A549 (cell line): ENCODE results near the gene PNPO. TPM values are rescaled to one million over a fixed set of nuclear protein-coding genes. Genes with fewer than 3 reads are reported as not detected.

Experiments used
- ATAC-seq, 2 experiments: fragments of 200-7000 bp in 1 of 2; fragments of >200 bp in 1 of 2; cut with Nextera tagmentation in 1 of 2; cut with Tn5 transposase in 1 of 2; 3 replicates each; pipeline versions ENCODE4 v1.8.0 to v1.9.1; 2018 to 2020; ENCODE audit warnings: mild to moderate bottlenecking in 1 of 2, moderate library complexity in 1 of 2
- CTCF ChIA-PET: fragments of 300-600 bp; sonication (Branson Sonifier 250); formaldehyde crosslinking; extraction: SDS; loops from one replicate; lab custom pipeline; 2021; ENCODE audit warnings: antibody characterized with exemption, inconsistent platforms; lab: Yijun Ruan, JAX
- POLR2A ChIA-PET: fragments of 350-600 bp; formaldehyde crosslinking; extraction: SDS; loops from one replicate; lab custom pipeline; 2021; ENCODE audit warnings: antibody characterized with exemption, inconsistent platforms; lab: Yijun Ruan, JAX
- DNase-seq, 2 experiments: peaks; one replicate each; pipeline versions ENCODE4 v3.0.0 to v3.0.0-alpha.2; 2011 to 2016; ENCODE audit warnings: low read depth in 1 of 2, low spot score in 1 of 2
- FAIRE-seq: peaks from 2 replicates; lab custom pipeline; 2011; peaks lifted over from hg19 to GRCh38; lab: Jason Lieb, UNC
- H3K27ac ChIP-seq, 2 experiments: fragments of >200 bp; sonication (Bioruptor Twin); formaldehyde crosslinking; 3 replicates each; pipeline ENCODE4 v1.5.1; 2016 to 2017
- H3K4me1 ChIP-seq: fragments of >200 bp; sonication (Bioruptor Twin); formaldehyde crosslinking; 3 replicates; pipeline ENCODE4 v1.6.1; 2016
- H3K4me2 ChIP-seq: fragments of >200 bp; sonication (Bioruptor Twin); formaldehyde crosslinking; 3 replicates; pipeline ENCODE4 v1.6.1; 2016
- H3K4me3 ChIP-seq: fragments of >200 bp; sonication (Bioruptor Twin); formaldehyde crosslinking; 3 replicates; pipeline ENCODE4 v1.5.1; 2016
- H3K9me3 ChIP-seq: fragments of >200 bp; sonication (Bioruptor Twin); formaldehyde crosslinking; 3 replicates; pipeline ENCODE4 v1.6.1; 2016
- BHLHE40 ChIP-seq: IDR thresholded peaks from 2 replicates; pipeline ENCODE4 v1.6.1; 2012; ENCODE audit warnings: low read depth, low read length, inconsistent platforms
- CHD2 ChIP-seq: fragments of 150-350 bp; IDR thresholded peaks from 2 replicates; pipeline ENCODE4 v1.6.1; 2014; ENCODE audit warnings: low read length; ENCODE audit not compliant: partially characterized antibody
- CTCF ChIP-seq: fragments of >200 bp; sonication (Bioruptor Twin); formaldehyde crosslinking; IDR thresholded peaks from 3 replicates; pipeline ENCODE4 v1.5.1; 2016
- FOSB ChIP-seq: fragments of 250-450 bp; sonication (Bioruptor Pico); IDR thresholded peaks from 2 replicates; pipeline ENCODE4 v1.5.0; 2020; ENCODE audit warnings: mild to moderate bottlenecking, moderate library complexity
- FOSL2 ChIP-seq, 2 experiments: fragments of 450-650 bp in 1 of 2; fragments of >200 bp in 1 of 2; sonication (Bioruptor Twin) in 1 of 2; formaldehyde crosslinking; IDR thresholded peaks; 2 replicates each; pipeline versions ENCODE4 v1.5.0 to v1.6.1; 2016 to 2020; ENCODE audit warnings: mild to moderate bottlenecking in 1 of 2, moderate library complexity in 1 of 2
- HOXB5 ChIP-seq: fragments of 250-450 bp; sonication (Bioruptor Pico); IDR thresholded peaks from 2 replicates; pipeline ENCODE4 v1.5.0; 2020; ENCODE audit warnings: mild to moderate bottlenecking, moderate library complexity
- JUNB ChIP-seq: fragments of >200 bp; sonication (Bioruptor Twin); formaldehyde crosslinking; IDR thresholded peaks from 2 replicates; pipeline ENCODE4 v1.6.1; 2016
- KDM1A ChIP-seq: fragments of 200-600 bp; sonication (generic); IDR thresholded peaks from 2 replicates; pipeline ENCODE4 v1.6.1; 2016; ENCODE audit warnings: low read depth, mild to moderate bottlenecking
- MAFK ChIP-seq: fragments of 450-650 bp; IDR thresholded peaks from 2 replicates; pipeline ENCODE4 v1.6.1; 2014; ENCODE audit not compliant: partially characterized antibody
- NPAS2 ChIP-seq: fragments of 250-450 bp; sonication (Bioruptor Pico); IDR thresholded peaks from 2 replicates; pipeline ENCODE4 v1.8.0; 2022; ENCODE audit warnings: mild to moderate bottlenecking, moderate library complexity, borderline replicate concordance
- RAD21 ChIP-seq, 2 experiments: fragments of >200 bp in 1 of 2; sonication (Bioruptor Twin) in 1 of 2; formaldehyde crosslinking in 1 of 2; IDR thresholded peaks in 1 of 2; conservative IDR thresholded peaks in 1 of 2; 2 replicates in 1 of 2; 3 replicates in 1 of 2; pipeline ENCODE4 v1.6.1; 2012 to 2018; ENCODE audit warnings: inconsistent platforms in 1 of 2
- RNF2 ChIP-seq: fragments of 200-600 bp; sonication (generic); IDR thresholded peaks from 2 replicates; pipeline ENCODE4 v1.6.1; 2016; ENCODE audit warnings: low read depth, mild to moderate bottlenecking, antibody characterized with exemption, moderate library complexity, borderline replicate concordance
- ZFP36 ChIP-seq: fragments of 450-650 bp; IDR thresholded peaks from 2 replicates; pipeline ENCODE4 v1.6.1; 2014; ENCODE audit warnings: borderline replicate concordance; ENCODE audit not compliant: partially characterized antibody
- WGBS: methylation state at CpG from one replicate; pipeline ENCODE4 v1.1.6; 2017; ENCODE audit errors: missing lambda C conversion rate; 5-methylcytosine and 5-hydroxymethylcytosine counted together
- polyA plus RNA-seq, 4 experiments: library from polyadenylated mRNA; depleted of rRNA in 3 of 4; stranded (reverse); fragments of >200 nt; fragmentation: RNase III in 1 of 4; extraction: RNeasy Plus Mini Kit Qiagen cat#74134 plus additional on column Dnase treatment in 1 of 4; gene quantifications; 2 replicates in 3 of 4; 3 replicates in 1 of 4; pipeline ENCODE4 v1.2.3, GENCODE V29; 2011 to 2017
- TF ChIP-seq, protein P1 (sequence below): fragments of >200 bp; sonication (Bioruptor Twin); formaldehyde crosslinking; IDR thresholded peaks from 2 replicates; pipeline ENCODE4 v1.6.1; 2016
- TF ChIP-seq, protein P2 (sequence below): fragments of 250-450 bp; sonication (Bioruptor Pico); IDR thresholded peaks from 2 replicates; pipeline ENCODE4 v1.5.0; 2020; ENCODE audit warnings: low read depth, mild to moderate bottlenecking, moderate library complexity

PNPO gene
- polyA plus RNA-seq, 2 of the 4 experiments (the other 2 are of a cell fraction) = 29.5 to 40.8 TPM

GRCh38 chr17:47955497-47956461, 14.4 kb downstream of the PNPO start:
- H3K4me1 ChIP-seq = peaks cover 32% of the 10 kb centered on the region
- FAIRE-seq (no peak), DNase-seq (no peak), ATAC-seq (no peak)
- CTCF ChIA-PET = interaction anchor here (0.6 to 38.7 kb wide), 13 partner anchors 5 to 963 kb away, joined by 3 to 1426 read pairs (median 6); partner anchors contain the start of genes CDK5RAP3, PNPO, PRR15L and SCRN2
- 82% methylated on average over 7 of the region's 7 CpGs for WGBS
- H3K9me3 ChIP-seq = no peaks in the 10 kb centered on the region
- TF ChIP-seq BHLHE40 = no peak
- TF ChIP-seq RAD21 (conservative IDR thresholded peaks at IDR 0.05 in 1 of 2, IDR thresholded peaks at IDR 0.05 in 1 of 2) = no peak
- TF ChIP-seq MAFK = no peak
- TF ChIP-seq, protein P1, sequence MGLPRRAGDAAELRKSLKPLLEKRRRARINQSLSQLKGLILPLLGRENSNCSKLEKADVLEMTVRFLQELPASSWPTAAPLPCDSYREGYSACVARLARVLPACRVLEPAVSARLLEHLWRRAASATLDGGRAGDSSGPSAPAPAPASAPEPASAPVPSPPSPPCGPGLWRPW = no peak
- TF ChIP-seq, all 56 proteins: peak for 0
- no peak overlapping the region for H3K4me3 ChIP-seq
- peak overlapping the region; percentile 72 to 75 for H3K27ac ChIP-seq
- H3K4me2 ChIP-seq = peak overlapping the region; percentile 71
- POLR2A ChIA-PET = interaction anchor here (0.7 to 2.0 kb wide), 4 partner anchors 7 to 60 kb away, joined by 3 to 7 read pairs (median 3); no protein-coding TSS in a partner anchor

GRCh38 chr17:47956791-47957590, 15.6 kb downstream of the PNPO start:
- Histone ChIP-seq H3K4me3 (peak overlapping the region; percentile 22; the same call in 2 of the 3 replicates), H3K9me3 (no peaks in the 10 kb centered on the region), H3K4me1 (peaks cover 32% of the 10 kb centered on the region)
- 42% methylated on average over 4 of the region's 4 CpGs for WGBS
- POLR2A ChIA-PET = interaction anchor here (0.7 to 2.0 kb wide), 6 partner anchors 8 to 125 kb away, joined by 3 to 7 read pairs (median 4); partner anchors contain the start of genes LRRC46, MRPL10 and SP2
- TF ChIP-seq CHD2 (no peak), RAD21 (conservative IDR thresholded peaks at IDR 0.05 in 1 of 2, IDR thresholded peaks at IDR 0.05 in 1 of 2) (no peak), HOXB5 (CRISPR knock-in tag) (no peak), RNF2 (no peak), FOSB (CRISPR knock-in tag) (no peak), NPAS2 (no peak), FOSL2 (IDR thresholded peaks at IDR 0.05) (no peak), FOSL2 (CRISPR knock-in tag; IDR thresholded peaks at IDR 0.05) (no peak), KDM1A (no peak), BHLHE40 (no peak), ZFP36 (no peak), CTCF (no peak), JUNB (no peak)
- TF ChIP-seq, protein P2, sequence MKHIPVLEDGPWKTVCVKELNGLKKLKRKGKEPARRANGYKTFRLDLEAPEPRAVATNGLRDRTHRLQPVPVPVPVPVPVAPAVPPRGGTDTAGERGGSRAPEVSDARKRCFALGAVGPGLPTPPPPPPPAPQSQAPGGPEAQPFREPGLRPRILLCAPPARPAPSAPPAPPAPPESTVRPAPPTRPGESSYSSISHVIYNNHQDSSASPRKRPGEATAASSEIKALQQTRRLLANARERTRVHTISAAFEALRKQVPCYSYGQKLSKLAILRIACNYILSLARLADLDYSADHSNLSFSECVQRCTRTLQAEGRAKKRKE = no peak
- TF ChIP-seq, all 56 proteins: peak for 0
- CTCF ChIA-PET = interaction anchor here (0.5 to 38.7 kb wide), 13 partner anchors 6 to 118 kb away, joined by 3 to 1426 read pairs (median 4); partner anchors contain the start of genes CDK5RAP3, PNPO, PRR15L and SCRN2
- ATAC-seq = peak; percentile 11 to 50; a peak in 3 of 6 replicates
- Histone ChIP-seq H3K4me2 (peak overlapping the region; percentile 71), H3K27ac (peak overlapping the region; percentile 72 to 75)
- FAIRE-seq = no peak
- DNase-seq = no peak
